Activated naive CD8-positive, alpha-beta T cell treated with anti-CD3 and anti-CD28 coated beads for 36 hours (primary cell): Measurements from ENCODE around the gene AP3D1. TPM values are rescaled to one million over a fixed set of nuclear protein-coding genes. Genes with fewer than 3 reads are reported as not detected.

Experiments
- DNase-seq: peaks from one replicate; pipeline ENCODE4 v3.0.0; 2021
- H3K27ac Mint-ChIP-seq: one replicate; pipeline ENCODE4 v1.8.0; 2022; ENCODE audit warnings: mild to moderate bottlenecking, moderate library complexity, mixed read lengths
- H3K27me3 Mint-ChIP-seq: one replicate; pipeline ENCODE4 v1.8.0; 2022; ENCODE audit warnings: mild to moderate bottlenecking, mixed read lengths
- H3K36me3 Mint-ChIP-seq: one replicate; pipeline ENCODE4 v1.8.0; 2021; ENCODE audit warnings: mild to moderate bottlenecking, mixed read lengths
- H3K4me1 Mint-ChIP-seq: one replicate; pipeline ENCODE4 v1.8.0; 2021; ENCODE audit warnings: mixed read lengths
- H3K4me3 Mint-ChIP-seq: one replicate; pipeline ENCODE4 v1.8.0; 2022; ENCODE audit warnings: mild to moderate bottlenecking, moderate library complexity, mixed read lengths
- H3K9me3 Mint-ChIP-seq: one replicate; pipeline ENCODE4 v1.8.0; 2022; ENCODE audit warnings: mixed read lengths
- total RNA-seq, 2 experiments: library from RNA; stranded (reverse); gene quantifications; one replicate each; pipeline ENCODE4 v1.2.3, GENCODE V29; 2021

The AP3D1 gene
- total RNA-seq, 2 experiments from 2014 or later: 92.0 to 96.0 TPM

- DNase-seq: no peak
- Mint-ChIP-seq H3K9me3 (no peaks in the 10 kb centered on the region), H3K27me3 (no peaks in the 10 kb centered on the region), H3K27ac (peak overlapping the region; percentile 93), H3K4me1 (peaks cover 46% of the 10 kb centered on the region), H3K36me3 (peaks cover 6% of the 10 kb centered on the region), H3K4me3 (no peak overlapping the region)
These were observed 97.6 kb downstream of the AP3D1 start for GRCh38 chr19:2053601-2054389.

GRCh38 chr19:2051773-2052704 is 99.3 kb downstream of the AP3D1 start:
- Mint-ChIP-seq H3K4me3 (peak overlapping the region; percentile 79), H3K9me3 (no peaks in the 10 kb centered on the region), H3K27ac (peak overlapping the region; percentile 93), H3K27me3 (no peaks in the 10 kb centered on the region), H3K36me3 (peaks cover 6% of the 10 kb centered on the region), H3K4me1 (peaks cover 47% of the 10 kb centered on the region)
- DNase-seq: peak; percentile 63

- H3K4me1 Mint-ChIP-seq: peaks cover 43% of the 10 kb centered on the region
- no peaks in the 10 kb centered on the region for H3K27me3 Mint-ChIP-seq
- no peaks in the 10 kb centered on the region for H3K9me3 Mint-ChIP-seq
- peak; percentile 95 for DNase-seq
- H3K36me3 Mint-ChIP-seq: peaks cover 6% of the 10 kb centered on the region
- H3K4me3 Mint-ChIP-seq: peak within 1 kb of the TSS; percentile 89
- H3K27ac Mint-ChIP-seq: peak within 1 kb of the TSS; percentile 93
These were observed 100.2 kb downstream of the AP3D1 start, which contains the start of gene MKNK2 for GRCh38 chr19:2050991-2051772. TSS of gene MKNK2 (minus strand) at chr19:2051244. CDS start at chr19:2050851, 393 bp downstream.

Other genes with a start within 250 kb of the AP3D1 start
- gene ADAT3, start 246.2 kb downstream of the AP3D1 start, total RNA-seq: 1 to 10 TPM; 5.7 to 5.9 TPM
- 10 to 100 TPM; 31.0 to 35.0 TPM for gene SCAMP4, start 246.2 kb downstream of the AP3D1 start, total RNA-seq
- 10 to 100 TPM; 50.7 to 51.1 TPM for gene CSNK1G2, start 210.4 kb downstream of the AP3D1 start, total RNA-seq
- gene BTBD2, start 135.9 kb downstream of the AP3D1 start, total RNA-seq: 10 to 100 TPM; 22.1 to 26.2 TPM
- 100 to 1,000 TPM; 230 to 232 TPM for gene MKNK2, start 100.3 kb downstream of the AP3D1 start, total RNA-seq
- gene MOB3A, start 55.2 kb downstream of the AP3D1 start, total RNA-seq: 100 to 1,000 TPM; 147 to 153 TPM
- gene IZUMO4, start 54.7 kb downstream of the AP3D1 start, total RNA-seq: 10 to 100 TPM; 12.4 to 12.6 TPM
- 10 to 100 TPM; 71.8 to 75.1 TPM for gene DOT1L, start 12.4 kb upstream of the AP3D1 start, total RNA-seq
- gene PLEKHJ1, start 84.8 kb upstream of the AP3D1 start, total RNA-seq: 10 to 100 TPM; 82.7 to 84.6 TPM
- gene SF3A2, start 85.3 kb upstream of the AP3D1 start, total RNA-seq: 100 to 1,000 TPM; 160 to 162 TPM
- gene AMH, start 97.8 kb upstream of the AP3D1 start, total RNA-seq: 1 to 10 TPM; 7.4 to 10.0 TPM
- gene JSRP1, start 104.9 kb upstream of the AP3D1 start, total RNA-seq: under 1 TPM; 0.45 to 0.50 TPM
- not detected for gene PEAK3, start 130.6 kb upstream of the AP3D1 start, total RNA-seq
- gene LINGO3, start 156.6 kb upstream of the AP3D1 start, total RNA-seq: under 1 TPM in 1 of 2 experiments, not detected in 1; 0.28 TPM
- gene LSM7, start 177.0 kb upstream of the AP3D1 start, total RNA-seq: 100 to 1,000 TPM; 175 to 187 TPM
- gene SPPL2B, start 177.1 kb upstream of the AP3D1 start, total RNA-seq: 10 to 100 TPM; 47.1 to 53.2 TPM
- not detected for gene TMPRSS9, start 208.7 kb upstream of the AP3D1 start, total RNA-seq